H1 (cell line): Measurements from ENCODE around the gene GLUD1. TPM values are rescaled to one million over a fixed set of nuclear protein-coding genes. Genes with fewer than 3 reads are reported as not detected.

Experiments
- polyA plus RNA-seq, 7 experiments: library from polyadenylated mRNA; depleted of rRNA in 3 of 7; stranded (reverse) in 5 of 7; unstranded in 2 of 7; fragments of >200 nt in 5 of 7; fragments of 200-250 nt in 2 of 7; gene quantifications; 1 replicate in 5 of 7; 2 replicates in 1 of 7; 4 replicates in 1 of 7; pipeline versions ENCODE4 v1.2.1 to v1.2.3, GENCODE V29; 2011 to 2013; ENCODE audit warnings: missing spikeins in 2 of 7, mixed read lengths in 2 of 7
- total RNA-seq: library from RNA; stranded (reverse); fragmentation: NEBNext Ultra II Directional; extraction: Animal tissue kit (Norgen Biotek cat#: 25700); gene quantifications from 2 replicates; pipeline ENCODE4 v1.2.1, GENCODE V29; 2021
- TF ChIP-seq, protein P1 (sequence below), 3 experiments: IDR thresholded peaks; 1 replicate in 2 of 3; 2 replicates in 1 of 3; pipeline versions ENCODE4 v1.5.1 to v1.6.1; 2011; ENCODE audit warnings: low read length in 3 of 3, mild to moderate bottlenecking in 3 of 3, inconsistent platforms in 2 of 3, low read depth in 1 of 3, moderate library complexity in 1 of 3; ENCODE audit not compliant: insufficient read depth in 1 of 3; ENCODE audit errors: control extremely low read depth in 1 of 3

The GLUD1 gene
- total and polyA plus RNA-seq, 2 of the 8 experiments (the other 6 are each of a cell fraction or from before 2014, with no cell fraction given), result 41.0 to 96.2 TPM

DNA sequence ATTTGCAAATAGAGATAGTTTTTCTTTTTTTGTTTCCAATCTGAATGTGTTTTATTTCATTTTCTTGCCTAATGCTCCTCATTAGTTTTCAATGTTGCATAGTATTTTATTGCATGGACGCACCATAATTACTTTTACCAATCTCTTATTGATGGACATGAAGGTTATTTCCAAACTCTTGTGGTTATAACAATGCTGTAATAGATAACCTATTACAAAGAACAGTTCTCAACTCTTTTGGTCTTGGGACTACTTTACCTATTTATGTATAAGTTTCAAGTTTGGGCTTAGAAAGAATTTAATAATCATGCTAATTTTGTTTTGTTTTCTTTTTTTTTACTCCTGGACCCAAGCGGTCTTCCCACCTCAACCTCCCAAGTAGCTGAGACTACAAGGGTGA is 7.4 kb upstream of the GLUD1 start (continued):
- TF ChIP-seq, protein P1, sequence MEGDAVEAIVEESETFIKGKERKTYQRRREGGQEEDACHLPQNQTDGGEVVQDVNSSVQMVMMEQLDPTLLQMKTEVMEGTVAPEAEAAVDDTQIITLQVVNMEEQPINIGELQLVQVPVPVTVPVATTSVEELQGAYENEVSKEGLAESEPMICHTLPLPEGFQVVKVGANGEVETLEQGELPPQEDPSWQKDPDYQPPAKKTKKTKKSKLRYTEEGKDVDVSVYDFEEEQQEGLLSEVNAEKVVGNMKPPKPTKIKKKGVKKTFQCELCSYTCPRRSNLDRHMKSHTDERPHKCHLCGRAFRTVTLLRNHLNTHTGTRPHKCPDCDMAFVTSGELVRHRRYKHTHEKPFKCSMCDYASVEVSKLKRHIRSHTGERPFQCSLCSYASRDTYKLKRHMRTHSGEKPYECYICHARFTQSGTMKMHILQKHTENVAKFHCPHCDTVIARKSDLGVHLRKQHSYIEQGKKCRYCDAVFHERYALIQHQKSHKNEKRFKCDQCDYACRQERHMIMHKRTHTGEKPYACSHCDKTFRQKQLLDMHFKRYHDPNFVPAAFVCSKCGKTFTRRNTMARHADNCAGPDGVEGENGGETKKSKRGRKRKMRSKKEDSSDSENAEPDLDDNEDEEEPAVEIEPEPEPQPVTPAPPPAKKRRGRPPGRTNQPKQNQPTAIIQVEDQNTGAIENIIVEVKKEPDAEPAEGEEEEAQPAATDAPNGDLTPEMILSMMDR (IDR thresholded peaks at IDR 0.05; ENCODE audit: control extremely low read depth in 1 of 3, insufficient read depth in 1 of 3, low read depth in 1 of 3, low read length in 3 of 3), result no peak
